Ishikawa (cell line): Measurements from ENCODE around the gene AFMID.

Source experiments
- CEBPB ChIP-seq: IDR thresholded peaks from 2 replicates; pipeline ENCODE4 v1.6.1; 2012
- CREB1 ChIP-seq: IDR thresholded peaks from 2 replicates; pipeline ENCODE4 v1.6.1; 2012; ENCODE audit warnings: low read depth
- EGR1 ChIP-seq: IDR thresholded peaks from 2 replicates; pipeline ENCODE4 v1.6.1; 2012
- EP300 ChIP-seq: IDR thresholded peaks from 2 replicates; pipeline ENCODE4 v1.6.1; 2012; ENCODE audit warnings: borderline replicate concordance
- FOXM1 ChIP-seq: IDR thresholded peaks from 2 replicates; pipeline ENCODE4 v1.6.1; 2012; ENCODE audit warnings: low read depth, borderline replicate concordance
- NFIC ChIP-seq: IDR thresholded peaks from 2 replicates; pipeline ENCODE4 v1.6.1; 2012
- RAD21 ChIP-seq: IDR thresholded peaks from 2 replicates; pipeline ENCODE4 v1.6.1; 2012; ENCODE audit warnings: low read depth
- TAF1 ChIP-seq: IDR thresholded peaks from 2 replicates; pipeline ENCODE4 v1.6.1; 2012; ENCODE audit warnings: low read depth, mild to moderate bottlenecking
- TCF12 ChIP-seq: IDR thresholded peaks from 2 replicates; pipeline ENCODE4 v1.6.1; 2012; ENCODE audit warnings: low read depth
- TEAD4 ChIP-seq: IDR thresholded peaks from 2 replicates; pipeline ENCODE4 v1.6.1; 2012
- YY1 ChIP-seq: IDR thresholded peaks from 2 replicates; pipeline ENCODE4 v1.6.1; 2012; ENCODE audit warnings: low read depth
- ZBTB7A ChIP-seq: IDR thresholded peaks from 2 replicates; pipeline ENCODE4 v1.6.1; 2012; ENCODE audit warnings: low read depth
- TF ChIP-seq, protein P1 (sequence below): IDR thresholded peaks from 2 replicates; pipeline ENCODE4 v1.6.1; 2012
- TF ChIP-seq, protein P2 (sequence below): IDR thresholded peaks from 2 replicates; pipeline ENCODE4 v1.6.1; 2012; ENCODE audit warnings: low read depth, mild to moderate bottlenecking
- TF ChIP-seq, protein P3 (sequence below): IDR thresholded peaks from 2 replicates; pipeline ENCODE4 v1.6.1; 2012

AFMID gene

DNA sequence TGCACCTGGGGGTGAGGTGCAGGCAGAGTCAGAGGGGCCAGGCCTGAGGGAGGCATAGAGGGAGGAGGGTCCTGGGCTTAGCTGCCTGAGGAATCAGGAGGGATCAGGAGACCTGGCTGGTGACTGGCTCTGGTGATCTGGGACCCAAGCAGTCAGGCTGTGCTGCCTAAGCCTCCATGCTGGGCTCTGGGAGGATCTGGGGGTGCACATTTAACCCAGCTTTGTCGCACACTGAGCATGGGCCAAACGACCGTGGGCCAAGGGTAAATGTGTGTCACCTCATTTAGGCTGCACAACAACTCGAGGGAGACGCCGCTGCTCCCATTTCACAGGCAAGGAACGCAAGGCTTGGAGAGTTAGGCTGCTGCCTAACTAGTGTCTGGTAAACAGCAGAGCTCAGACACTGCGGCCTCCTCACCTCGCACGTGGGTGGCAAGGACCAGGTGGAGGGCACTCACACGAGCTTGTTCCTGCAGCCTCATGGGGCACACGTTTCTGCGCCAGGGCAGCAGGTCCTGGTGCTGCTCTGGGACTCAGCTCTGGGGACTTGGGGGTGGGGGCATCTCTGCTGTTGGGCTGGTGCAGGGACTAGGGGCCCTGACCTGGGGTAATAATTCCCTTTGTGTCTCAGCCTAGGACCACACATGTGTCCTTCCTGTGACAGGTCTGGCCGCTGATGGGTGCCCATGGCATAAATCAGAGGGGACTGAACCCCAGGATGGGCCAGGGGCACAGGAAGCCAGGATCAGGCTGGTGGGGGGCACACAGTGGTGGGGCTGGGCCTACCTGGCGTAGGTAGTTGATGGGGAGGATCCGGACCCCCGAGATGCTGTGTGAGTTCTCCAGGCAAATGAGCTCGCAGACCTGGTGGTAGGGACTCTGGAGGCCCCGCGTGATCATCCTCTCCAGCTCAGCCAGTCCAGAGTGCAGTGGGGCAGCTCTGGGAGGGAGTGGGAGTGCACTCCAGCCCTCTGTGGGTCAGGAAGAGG is 63.0 kb downstream of the AFMID start:
- no peak for TF ChIP-seq TCF12
- no peak for TF ChIP-seq EP300
- TF ChIP-seq YY1, result no peak

DNA sequence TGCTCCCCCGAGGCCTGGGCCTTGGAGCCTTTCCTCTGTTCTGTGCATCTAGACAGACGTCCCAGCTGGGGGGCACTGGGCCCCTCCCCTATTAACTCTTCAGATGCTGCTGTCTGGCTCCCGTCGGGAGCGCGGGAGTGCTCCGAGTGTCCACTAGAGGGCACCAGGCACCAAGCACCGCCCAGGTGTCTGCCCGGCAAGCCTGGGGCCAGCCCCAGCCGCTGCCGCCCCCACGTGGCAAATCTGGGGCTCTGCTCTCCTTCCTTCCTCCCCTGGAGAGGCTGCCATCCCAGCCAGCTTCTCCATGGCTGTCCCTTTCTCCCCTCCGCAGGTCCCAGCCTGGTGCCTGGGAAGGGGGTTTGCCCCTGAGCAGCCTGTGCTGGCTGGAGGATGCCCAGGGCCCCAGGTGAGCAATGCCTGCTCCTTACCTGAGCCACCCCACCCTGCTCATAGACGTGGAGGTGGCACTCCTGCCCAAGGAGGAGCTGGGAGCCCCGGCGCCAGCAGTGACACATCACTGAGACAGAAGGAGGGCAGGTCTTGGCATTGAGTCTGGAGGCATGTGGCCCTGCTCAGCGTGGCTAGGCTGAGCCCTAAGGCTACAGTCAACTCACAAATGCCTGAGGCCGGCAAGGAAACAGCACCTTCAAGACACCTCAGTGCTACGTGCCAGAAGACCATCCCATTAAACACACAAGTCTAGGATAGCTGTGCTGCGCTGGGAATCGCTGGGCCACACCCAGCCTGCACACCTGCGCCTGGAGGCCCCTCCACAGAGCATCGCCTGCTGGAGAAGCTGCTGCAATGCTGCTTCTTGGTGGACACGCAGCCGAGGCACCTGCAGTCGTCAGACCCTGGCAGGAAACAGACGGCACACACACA is 64.0 kb downstream of the AFMID start:
- TF ChIP-seq TAF1 (no peak), EP300 (no peak), CEBPB (no peak), TEAD4 (no peak), FOXM1 (no peak), ZBTB7A (peak; percentile 88), CREB1 (no peak), YY1 (no peak), RAD21 (peak; percentile 94), NFIC (peak; percentile 20)
- TF ChIP-seq, protein P1, sequence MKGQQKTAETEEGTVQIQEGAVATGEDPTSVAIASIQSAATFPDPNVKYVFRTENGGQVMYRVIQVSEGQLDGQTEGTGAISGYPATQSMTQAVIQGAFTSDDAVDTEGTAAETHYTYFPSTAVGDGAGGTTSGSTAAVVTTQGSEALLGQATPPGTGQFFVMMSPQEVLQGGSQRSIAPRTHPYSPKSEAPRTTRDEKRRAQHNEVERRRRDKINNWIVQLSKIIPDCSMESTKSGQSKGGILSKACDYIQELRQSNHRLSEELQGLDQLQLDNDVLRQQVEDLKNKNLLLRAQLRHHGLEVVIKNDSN, result peak; percentile 66
- TF ChIP-seq, protein P2, sequence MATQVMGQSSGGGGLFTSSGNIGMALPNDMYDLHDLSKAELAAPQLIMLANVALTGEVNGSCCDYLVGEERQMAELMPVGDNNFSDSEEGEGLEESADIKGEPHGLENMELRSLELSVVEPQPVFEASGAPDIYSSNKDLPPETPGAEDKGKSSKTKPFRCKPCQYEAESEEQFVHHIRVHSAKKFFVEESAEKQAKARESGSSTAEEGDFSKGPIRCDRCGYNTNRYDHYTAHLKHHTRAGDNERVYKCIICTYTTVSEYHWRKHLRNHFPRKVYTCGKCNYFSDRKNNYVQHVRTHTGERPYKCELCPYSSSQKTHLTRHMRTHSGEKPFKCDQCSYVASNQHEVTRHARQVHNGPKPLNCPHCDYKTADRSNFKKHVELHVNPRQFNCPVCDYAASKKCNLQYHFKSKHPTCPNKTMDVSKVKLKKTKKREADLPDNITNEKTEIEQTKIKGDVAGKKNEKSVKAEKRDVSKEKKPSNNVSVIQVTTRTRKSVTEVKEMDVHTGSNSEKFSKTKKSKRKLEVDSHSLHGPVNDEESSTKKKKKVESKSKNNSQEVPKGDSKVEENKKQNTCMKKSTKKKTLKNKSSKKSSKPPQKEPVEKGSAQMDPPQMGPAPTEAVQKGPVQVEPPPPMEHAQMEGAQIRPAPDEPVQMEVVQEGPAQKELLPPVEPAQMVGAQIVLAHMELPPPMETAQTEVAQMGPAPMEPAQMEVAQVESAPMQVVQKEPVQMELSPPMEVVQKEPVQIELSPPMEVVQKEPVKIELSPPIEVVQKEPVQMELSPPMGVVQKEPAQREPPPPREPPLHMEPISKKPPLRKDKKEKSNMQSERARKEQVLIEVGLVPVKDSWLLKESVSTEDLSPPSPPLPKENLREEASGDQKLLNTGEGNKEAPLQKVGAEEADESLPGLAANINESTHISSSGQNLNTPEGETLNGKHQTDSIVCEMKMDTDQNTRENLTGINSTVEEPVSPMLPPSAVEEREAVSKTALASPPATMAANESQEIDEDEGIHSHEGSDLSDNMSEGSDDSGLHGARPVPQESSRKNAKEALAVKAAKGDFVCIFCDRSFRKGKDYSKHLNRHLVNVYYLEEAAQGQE, result no peak
- TF ChIP-seq, protein P3, sequence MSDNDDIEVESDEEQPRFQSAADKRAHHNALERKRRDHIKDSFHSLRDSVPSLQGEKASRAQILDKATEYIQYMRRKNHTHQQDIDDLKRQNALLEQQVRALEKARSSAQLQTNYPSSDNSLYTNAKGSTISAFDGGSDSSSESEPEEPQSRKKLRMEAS, result peak; percentile 61

DNA sequence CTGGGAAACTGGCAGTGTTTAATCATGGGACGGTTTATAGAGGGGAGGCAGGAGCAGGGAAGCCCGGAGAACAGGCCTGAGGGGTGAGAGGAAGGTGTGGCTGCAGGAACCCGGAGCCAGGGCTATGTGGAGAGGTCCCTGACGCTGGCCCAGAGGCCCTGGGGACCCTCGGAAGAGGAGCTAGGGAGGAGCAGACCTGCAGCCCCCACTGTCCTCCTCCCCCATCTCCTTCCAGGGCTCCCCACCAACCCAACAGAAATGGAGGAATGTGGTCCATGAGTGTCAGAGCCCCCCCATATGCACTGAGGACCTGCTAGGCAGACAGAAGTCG is 64.6 kb downstream of the AFMID start:
- TF ChIP-seq EGR1 (no peak), ZBTB7A (no peak), RAD21 (no peak), TEAD4 (no peak)

DNA sequence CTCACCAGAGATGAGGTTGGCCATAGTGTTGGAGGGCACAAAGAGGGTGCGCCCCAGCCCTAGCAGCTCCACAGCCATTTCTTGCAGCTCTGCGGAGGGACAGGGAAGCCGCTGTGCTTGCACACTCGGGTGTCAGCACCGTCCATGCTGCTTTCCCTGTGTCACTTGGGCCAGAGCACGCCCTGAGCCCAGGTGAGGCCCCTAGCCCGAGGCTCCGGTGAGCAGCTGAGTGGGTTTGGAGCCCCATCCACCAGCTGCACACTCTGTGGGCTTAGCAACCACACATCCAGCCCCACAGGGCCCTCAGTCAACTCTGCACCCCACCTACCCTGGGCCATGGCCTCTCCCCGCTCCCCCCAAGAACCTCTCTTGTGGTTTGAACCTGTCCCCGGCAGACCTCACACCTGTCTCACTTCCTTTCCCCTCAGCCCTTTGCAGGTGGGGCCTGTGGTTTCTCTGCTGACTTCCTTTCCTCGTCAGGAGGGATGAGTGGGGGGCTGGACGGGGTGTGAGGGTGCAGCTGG is 65.0 kb downstream of the AFMID start:
- TF ChIP-seq CEBPB (no peak), EP300 (no peak), FOXM1 (no peak), TCF12 (no peak), ZBTB7A (no peak), TEAD4 (no peak), RAD21 (no peak), NFIC (no peak), CREB1 (no peak), TAF1 (no peak), EGR1 (no peak)
- TF ChIP-seq, protein P3, result no peak
- TF ChIP-seq, protein P2, result no peak
- TF ChIP-seq, protein P1, result no peak

DNA sequence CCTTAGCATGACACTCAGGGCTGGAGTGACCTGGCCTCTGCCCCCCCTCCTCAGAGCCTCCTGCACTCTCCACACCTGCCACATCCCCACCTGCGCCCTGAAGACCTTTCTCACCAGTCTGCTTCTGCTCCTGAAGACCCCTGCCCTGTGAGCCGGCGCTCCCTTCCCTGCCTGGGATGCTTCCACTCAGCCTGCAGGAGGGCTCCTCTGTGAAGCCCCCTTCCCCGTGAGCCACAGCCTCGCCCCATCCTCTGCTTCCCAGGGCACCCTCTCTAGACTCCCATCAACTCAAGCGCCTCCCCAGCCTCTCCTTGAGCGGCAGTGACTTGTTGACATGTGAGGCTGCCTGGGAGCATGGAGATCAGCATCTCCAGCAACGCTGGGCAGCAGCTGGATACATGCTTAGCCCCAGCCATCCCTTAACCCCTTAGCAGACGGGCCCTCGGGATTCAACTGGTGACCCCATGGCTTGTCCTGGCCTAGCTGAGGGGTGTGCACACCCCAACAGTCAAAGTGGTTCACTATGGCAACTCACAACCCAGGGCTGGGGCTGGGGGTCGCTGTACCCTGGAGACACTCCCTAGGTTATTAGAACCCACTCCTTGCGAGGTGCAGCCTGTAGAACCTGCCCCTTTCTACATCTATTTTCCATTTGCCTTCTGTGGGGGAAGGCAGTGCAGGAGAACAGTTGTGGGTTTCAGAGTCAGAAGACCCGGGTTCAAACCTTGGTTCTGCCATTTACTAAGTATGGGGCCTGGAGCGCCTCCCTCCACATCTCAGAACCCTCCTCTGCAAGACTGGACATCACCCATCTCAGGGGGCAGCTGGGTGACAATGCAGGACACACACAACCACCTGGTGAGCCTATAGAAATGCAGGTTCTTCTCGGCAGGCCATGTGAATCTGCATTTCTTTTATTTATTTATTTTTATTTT is 65.8 kb downstream of the AFMID start:
- TF ChIP-seq RAD21 (no peak), ZBTB7A (no peak), TEAD4 (no peak), TCF12 (no peak), EGR1 (no peak), EP300 (no peak), CEBPB (no peak), FOXM1 (no peak), CREB1 (no peak), TAF1 (no peak), NFIC (no peak), YY1 (no peak)
- TF ChIP-seq, protein P2, result no peak
- TF ChIP-seq, protein P1, result no peak
- TF ChIP-seq, protein P3, result no peak
